Activated naive CD8-positive, alpha-beta T cell (primary cell): ENCODE results near the gene TERT.

Experiments used
- H3K27ac Mint-ChIP-seq: one replicate; pipeline ENCODE4 v1.8.0; 2021; ENCODE audit warnings: mixed read lengths
- H3K27me3 Mint-ChIP-seq: one replicate; pipeline ENCODE4 v1.8.0; 2021; ENCODE audit warnings: mixed read lengths
- H3K36me3 Mint-ChIP-seq: one replicate; pipeline ENCODE4 v1.8.0; 2021; ENCODE audit warnings: mixed read lengths
- H3K4me1 Mint-ChIP-seq: one replicate; pipeline ENCODE4 v1.8.0; 2021; ENCODE audit warnings: low read depth, mixed read lengths
- H3K4me3 Mint-ChIP-seq: one replicate; pipeline ENCODE4 v1.8.0; 2021; ENCODE audit warnings: mild to moderate bottlenecking, mixed read lengths
- H3K9me3 Mint-ChIP-seq: one replicate; pipeline ENCODE4 v1.8.0; 2021; ENCODE audit warnings: low read depth, mixed read lengths

Gene TERT

DNA sequence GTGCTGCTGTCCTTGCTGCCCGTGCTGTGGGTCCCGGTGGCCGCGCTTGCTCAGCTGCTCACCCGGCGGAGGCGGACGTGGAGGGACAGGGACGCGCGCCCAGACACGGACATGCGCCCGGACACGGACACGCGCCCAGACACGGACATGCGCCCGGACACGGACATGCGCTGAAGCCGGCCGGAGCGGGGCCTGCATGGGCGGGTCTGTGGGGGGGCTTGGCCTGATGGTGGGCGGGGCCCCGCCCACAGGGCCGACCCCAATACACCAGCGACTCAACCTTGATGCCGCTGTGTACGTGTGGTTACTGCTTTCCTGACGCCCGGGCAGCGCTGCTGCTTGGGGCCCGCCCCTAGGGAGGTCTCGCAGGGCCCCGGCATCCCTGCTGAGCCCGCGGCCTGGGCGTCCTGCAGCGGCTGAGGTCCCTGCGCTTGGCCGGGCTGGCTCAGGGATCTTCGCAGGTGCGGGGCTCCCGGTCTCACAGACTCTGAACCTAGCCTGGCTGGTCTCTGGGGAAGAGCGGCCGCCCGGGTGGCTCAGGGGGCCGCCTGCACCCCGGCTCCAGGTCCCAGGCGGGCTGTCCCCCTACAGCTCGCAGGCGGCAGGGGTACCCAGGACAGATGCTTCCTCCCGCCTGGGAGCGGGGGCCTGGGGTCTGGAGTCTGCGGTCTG is 48.8 kb downstream of the TERT start:
- peaks cover 4% of the 10 kb centered on the region for H3K27me3 Mint-ChIP-seq
- no peaks in the 10 kb centered on the region for H3K4me1 Mint-ChIP-seq
- no peaks in the 10 kb centered on the region for H3K9me3 Mint-ChIP-seq
- H3K27ac Mint-ChIP-seq: no peak overlapping the region
- H3K36me3 Mint-ChIP-seq: no peaks in the 10 kb centered on the region
- H3K4me3 Mint-ChIP-seq: no peak overlapping the region

DNA sequence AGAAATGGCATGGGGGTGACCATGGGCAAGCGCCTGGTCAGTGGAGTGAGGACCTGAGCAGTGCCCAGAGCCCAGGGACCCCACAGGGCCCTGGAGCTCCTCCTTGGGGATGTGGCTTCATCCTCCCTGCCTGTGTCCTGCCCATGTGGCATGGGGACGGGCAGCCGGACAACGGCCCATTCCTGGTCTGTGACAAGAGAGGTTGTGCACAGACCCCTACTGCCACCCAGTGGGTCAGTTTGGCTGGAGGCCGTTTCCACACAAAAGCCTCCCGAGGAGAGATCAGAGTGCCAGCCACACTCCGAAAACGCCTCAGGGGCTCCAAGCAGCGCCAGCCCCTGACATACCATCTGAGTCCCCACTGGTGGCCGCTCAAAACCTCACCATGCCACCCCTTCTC is 49.9 kb downstream of the TERT start:
- H3K27ac Mint-ChIP-seq: no peak overlapping the region
- no peaks in the 10 kb centered on the region for H3K9me3 Mint-ChIP-seq
- no peak overlapping the region for H3K4me3 Mint-ChIP-seq
- H3K4me1 Mint-ChIP-seq: no peaks in the 10 kb centered on the region
- peaks cover 4% of the 10 kb centered on the region for H3K27me3 Mint-ChIP-seq
- H3K36me3 Mint-ChIP-seq: no peaks in the 10 kb centered on the region

DNA sequence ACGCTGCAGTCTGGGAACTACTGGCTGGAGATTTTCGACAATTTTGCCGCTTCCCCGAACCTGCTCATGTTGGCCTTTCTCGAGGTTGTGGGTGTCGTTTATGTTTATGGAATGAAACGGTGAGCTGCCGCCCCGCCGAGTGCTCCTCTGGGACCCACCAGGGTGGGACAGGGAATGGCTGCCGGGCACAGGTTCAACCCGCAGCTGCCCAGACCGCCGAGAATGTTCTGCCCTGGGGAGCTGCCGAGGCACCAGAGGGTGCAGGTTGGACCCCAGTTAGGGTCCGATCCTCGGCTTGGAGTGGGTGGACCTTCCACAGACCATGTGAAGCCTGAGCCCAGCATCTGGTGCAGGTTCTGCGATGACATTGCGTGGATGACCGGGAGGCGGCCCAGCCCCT is 50.6 kb downstream of the TERT start:
- Mint-ChIP-seq H3K27me3 (peaks cover 4% of the 10 kb centered on the region), H3K36me3 (no peaks in the 10 kb centered on the region), H3K4me1 (no peaks in the 10 kb centered on the region), H3K9me3 (no peaks in the 10 kb centered on the region), H3K4me3 (no peak overlapping the region), H3K27ac (no peak overlapping the region)

DNA sequence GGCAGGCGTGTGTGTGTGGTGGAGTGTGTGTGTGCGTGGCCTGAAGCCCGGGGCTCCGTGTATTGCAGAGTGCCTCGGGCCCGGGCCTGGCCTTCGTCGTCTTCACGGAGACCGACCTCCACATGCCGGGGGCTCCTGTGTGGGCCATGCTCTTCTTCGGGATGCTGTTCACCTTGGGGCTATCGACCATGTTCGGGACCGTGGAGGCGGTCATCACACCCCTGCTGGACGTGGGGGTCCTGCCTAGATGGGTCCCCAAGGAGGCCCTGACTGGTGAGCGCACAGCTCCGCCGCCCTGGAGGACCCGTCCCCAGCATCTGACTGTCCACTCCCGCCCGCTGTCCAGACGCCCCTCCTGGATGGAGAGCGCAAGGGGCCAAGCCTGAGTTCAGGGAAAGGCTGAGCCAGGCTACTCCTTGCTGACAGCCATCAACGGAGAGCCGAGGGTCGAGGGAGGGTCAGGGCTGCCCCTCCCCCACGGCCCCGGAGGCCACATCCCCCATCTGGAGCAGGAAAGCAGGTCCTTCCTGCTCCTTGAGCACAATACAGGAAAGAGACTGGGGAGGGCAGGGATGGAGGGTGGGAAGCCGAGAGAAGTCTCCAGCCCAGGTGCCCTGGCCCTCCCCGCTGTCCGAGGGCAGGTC is 51.3 kb downstream of the TERT start:
- H3K27me3 Mint-ChIP-seq: peaks cover 4% of the 10 kb centered on the region
- no peak overlapping the region for H3K27ac Mint-ChIP-seq
- no peaks in the 10 kb centered on the region for H3K36me3 Mint-ChIP-seq
- H3K4me1 Mint-ChIP-seq: no peaks in the 10 kb centered on the region
- no peak overlapping the region for H3K4me3 Mint-ChIP-seq
- H3K9me3 Mint-ChIP-seq: no peaks in the 10 kb centered on the region

DNA sequence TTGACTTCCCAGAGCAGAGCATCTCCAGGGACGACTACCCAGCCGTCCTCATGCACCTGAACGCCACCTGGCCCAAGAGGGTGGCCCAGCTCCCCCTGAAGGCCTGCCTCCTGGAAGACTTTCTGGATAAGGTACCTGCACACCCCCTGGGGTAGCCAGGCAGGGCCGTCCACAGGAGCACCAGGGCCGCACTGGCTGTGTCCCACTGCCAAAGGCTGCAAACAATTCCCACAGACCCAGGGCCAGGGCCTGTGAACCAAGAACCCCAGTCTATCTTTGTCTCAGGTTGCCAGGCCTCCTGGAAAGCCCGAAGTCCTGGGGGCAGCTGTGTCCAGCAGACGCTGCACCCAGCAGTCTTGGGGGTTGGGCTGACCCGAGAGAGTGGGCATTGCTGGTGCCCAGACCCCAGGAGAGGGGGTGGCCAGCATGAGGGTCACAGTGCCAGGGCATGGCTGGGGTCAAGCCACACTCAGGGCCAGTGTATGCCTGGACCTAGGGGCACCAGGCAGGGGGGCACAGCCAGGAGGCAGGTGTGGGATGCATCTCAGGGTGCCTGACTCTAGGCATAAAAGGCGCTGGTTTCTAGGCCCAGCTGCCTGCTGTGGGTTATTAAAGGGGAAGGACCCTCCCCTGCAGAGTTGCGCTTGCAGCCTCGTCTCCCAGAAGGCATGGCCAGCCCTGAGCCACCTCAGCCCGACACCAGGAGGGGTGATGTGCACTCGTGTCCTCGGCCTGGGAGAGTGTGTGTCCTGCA is 52.0 kb downstream of the TERT start:
- Mint-ChIP-seq H3K9me3 (no peaks in the 10 kb centered on the region), H3K4me1 (no peaks in the 10 kb centered on the region), H3K36me3 (no peaks in the 10 kb centered on the region), H3K4me3 (no peak overlapping the region), H3K27ac (no peak overlapping the region), H3K27me3 (peaks cover 4% of the 10 kb centered on the region)

DNA sequence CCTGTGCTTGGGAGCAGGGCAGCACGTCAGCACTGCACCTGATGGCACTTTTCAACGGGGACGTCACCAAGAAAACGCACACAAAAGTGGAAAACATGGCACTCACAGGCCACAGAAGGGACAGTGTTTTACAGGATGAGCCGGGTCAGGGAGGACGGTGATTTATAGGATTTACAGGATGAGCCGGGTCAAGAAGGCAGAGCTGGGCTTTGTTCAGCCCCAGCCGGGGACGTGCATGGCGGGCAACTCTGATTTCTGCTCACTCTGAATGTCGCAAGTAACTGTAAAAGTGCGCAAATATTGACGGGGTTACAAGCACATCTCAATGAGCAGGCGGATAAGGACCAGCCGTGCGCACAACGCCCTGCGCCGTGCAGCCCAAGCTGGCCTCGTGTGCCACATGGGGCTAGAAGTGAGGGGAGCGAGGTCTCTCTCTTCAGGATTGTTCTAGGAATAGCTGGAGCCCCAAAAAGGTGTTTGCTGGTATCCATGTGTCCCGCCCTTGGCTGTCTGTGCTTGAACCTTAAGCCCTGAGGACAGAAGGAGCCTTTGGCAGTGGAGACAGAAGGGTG is 53.3 kb downstream of the TERT start:
- no peaks in the 10 kb centered on the region for H3K9me3 Mint-ChIP-seq
- no peak overlapping the region for H3K4me3 Mint-ChIP-seq
- no peaks in the 10 kb centered on the region for H3K36me3 Mint-ChIP-seq
- no peak overlapping the region for H3K27ac Mint-ChIP-seq
- H3K4me1 Mint-ChIP-seq: no peaks in the 10 kb centered on the region
- peaks cover 1% of the 10 kb centered on the region for H3K27me3 Mint-ChIP-seq

DNA sequence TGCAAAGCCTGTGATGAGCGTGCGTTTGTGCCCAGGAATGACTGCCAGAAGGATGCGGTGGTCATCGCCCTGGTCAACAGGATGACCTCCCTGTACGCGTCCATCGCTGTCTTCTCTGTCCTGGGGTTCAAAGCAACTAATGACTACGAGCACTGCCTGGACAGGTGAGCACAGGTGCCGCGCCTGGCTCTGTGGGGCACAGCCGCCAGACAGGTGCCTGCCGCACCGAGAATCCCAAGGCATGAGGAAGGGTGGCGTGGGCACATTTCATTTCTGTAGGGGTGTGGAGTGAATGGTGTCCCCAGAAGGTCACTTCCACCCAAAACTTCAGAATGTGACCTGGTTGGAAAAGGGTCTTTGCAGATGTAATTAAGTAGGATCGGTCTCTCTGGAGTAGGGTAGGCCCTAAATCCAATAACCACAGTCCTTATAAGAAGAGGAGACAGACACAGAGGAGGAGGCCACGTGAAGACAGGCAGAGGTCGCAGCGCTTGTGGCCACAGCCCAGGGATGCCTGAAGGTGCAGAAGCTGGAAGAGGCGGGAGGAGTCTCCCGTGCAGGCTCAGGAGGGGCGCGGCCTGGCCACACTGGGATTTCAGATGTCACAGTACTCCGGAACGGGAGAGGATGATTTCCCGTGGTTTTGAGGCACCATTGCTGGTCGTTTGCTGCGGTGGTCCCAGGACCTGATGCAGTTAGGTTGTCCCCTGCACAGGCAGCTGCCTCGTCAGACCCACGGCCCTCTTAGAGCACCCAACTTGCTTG is 54.2 kb downstream of the TERT start:
- Mint-ChIP-seq H3K4me3 (no peak overlapping the region), H3K27me3 (peaks cover 1% of the 10 kb centered on the region), H3K36me3 (peaks cover 5% of the 10 kb centered on the region), H3K4me1 (no peaks in the 10 kb centered on the region), H3K27ac (no peak overlapping the region), H3K9me3 (peaks cover 5% of the 10 kb centered on the region)

DNA sequence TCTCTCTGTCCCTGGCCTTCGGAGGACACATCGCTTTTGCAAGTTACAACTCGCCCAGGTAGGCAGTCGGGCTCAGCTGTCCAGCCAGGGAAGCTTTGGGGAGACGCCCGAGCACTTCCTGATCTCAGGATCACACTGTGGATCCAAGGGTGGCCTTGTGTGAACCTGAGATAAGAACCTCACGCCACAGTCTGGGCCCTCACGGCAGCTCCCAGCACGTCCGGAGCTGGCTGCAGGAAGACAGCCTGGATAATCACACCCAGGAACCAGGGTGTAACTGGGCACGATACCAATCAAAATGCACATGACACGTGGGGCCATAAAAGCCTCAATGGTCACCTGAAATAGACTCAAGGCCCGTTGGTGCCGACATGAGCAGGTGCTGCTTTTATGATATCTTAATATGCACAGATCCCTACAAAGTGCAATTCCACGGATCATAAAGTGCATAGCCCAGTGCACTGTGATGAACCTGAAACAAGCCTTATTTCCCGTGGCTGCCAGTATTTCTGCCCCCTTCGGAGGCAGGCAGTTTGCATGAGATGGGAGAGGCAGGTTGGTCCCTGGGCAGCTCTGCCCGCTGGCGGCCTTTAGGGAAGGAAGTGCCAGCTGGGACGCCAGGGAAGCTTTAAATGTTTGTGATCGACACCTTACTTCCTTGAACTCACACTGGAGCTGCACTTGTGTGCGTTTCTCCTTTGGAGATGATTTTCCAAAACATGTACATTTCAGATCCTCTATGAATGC is 55.2 kb downstream of the TERT start:
- H3K36me3 Mint-ChIP-seq: peaks cover 5% of the 10 kb centered on the region
- H3K4me1 Mint-ChIP-seq: no peaks in the 10 kb centered on the region
- H3K27me3 Mint-ChIP-seq: no peaks in the 10 kb centered on the region
- H3K9me3 Mint-ChIP-seq: peaks cover 5% of the 10 kb centered on the region
- H3K27ac Mint-ChIP-seq: no peak overlapping the region
- no peak overlapping the region for H3K4me3 Mint-ChIP-seq

DNA sequence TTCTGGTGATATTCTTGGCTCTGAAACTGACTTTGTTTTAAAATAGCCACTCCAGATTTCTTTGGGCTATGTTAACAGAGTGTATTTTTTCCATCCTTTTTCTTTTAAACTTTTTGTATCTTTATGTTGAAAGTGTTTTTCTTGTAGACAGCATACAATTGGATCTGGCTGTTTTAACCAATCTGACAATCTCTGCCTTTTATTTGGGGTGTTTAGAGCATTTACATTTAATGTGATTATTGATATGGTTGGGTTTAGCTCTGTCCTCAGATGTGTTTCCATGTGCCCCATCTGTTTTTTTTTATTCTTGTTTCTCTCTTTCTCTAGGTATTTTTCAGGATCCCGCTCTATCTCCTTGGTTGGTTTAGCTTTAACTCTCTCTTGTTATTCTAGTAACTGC is 59.0 kb downstream of the TERT start:
- Mint-ChIP-seq H3K9me3 (peaks cover 5% of the 10 kb centered on the region), H3K4me1 (no peaks in the 10 kb centered on the region), H3K4me3 (no peak overlapping the region), H3K27ac (no peak overlapping the region), H3K36me3 (peaks cover 5% of the 10 kb centered on the region), H3K27me3 (no peaks in the 10 kb centered on the region)

DNA sequence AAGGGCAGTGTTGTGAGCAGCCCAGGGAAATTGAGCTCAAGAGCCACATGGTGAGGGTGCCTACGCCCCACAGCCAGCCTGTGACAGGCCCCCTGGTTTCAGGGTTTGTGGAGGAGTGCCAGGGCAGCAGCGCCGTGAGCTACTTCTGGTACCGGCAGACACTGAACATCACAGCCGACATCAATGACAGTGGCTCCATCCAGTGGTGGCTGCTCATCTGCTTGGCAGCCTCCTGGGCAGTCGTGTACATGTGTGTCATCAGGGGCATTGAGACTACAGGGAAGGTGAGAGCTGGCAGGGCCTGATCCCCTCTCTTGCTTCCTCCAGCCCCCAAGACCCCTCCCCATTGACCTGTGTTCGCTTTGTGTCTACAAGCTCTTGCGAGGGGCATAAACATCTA is 59.5 kb downstream of the TERT start:
- Mint-ChIP-seq H3K4me1 (no peaks in the 10 kb centered on the region), H3K9me3 (peaks cover 5% of the 10 kb centered on the region), H3K27ac (no peak overlapping the region), H3K27me3 (peaks cover 1% of the 10 kb centered on the region), H3K36me3 (peaks cover 5% of the 10 kb centered on the region), H3K4me3 (no peak overlapping the region)

DNA sequence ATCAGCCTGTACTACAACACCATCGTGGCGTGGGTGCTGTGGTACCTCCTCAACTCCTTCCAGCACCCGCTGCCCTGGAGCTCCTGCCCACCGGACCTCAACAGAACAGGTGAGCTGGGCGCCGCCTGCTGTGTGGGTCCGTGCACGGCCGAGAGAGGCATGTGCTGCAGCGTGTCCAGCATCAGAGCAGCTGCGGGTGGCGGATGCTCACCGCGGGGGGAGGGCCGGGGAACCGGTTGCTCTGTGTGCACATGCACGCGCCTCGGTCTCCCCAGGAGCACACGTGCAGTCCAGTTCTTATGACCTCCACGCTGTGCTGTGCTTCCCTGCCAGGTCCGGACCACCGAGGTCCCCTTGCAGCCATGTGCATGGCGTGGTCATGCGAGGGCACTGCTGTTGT is 62.1 kb downstream of the TERT start:
- Mint-ChIP-seq H3K9me3 (peaks cover 5% of the 10 kb centered on the region), H3K27ac (no peak overlapping the region)

DNA sequence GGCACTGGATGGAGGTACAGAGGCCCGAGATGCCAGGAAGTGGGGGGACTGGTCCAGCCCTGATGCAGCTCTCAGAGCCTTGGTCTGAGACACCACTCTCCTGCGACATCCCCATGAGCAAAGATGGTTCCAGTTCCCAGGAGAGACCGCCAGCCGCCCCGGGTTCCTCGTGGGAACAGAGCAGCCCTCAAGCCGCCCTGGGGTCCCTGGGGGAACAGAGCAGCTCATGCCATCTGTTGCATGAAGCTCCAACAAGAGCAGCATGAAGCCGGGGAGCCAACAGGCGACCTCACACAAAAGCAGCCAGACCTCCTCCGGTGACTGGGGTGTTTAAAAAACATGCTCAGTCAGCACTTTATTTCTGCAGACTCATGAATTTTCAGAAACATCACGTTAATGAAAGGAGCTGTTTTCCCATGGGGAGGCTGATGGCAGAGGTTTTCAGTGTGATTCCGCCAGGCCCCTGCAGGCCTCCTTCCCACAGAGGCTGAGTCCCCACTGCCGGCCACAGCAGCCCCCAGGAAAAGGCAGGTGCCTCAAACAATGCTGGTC is 63.4 kb downstream of the TERT start:
- no peak overlapping the region for H3K4me3 Mint-ChIP-seq
- peaks cover 5% of the 10 kb centered on the region for H3K36me3 Mint-ChIP-seq
- peaks cover 5% of the 10 kb centered on the region for H3K9me3 Mint-ChIP-seq
- H3K27ac Mint-ChIP-seq: no peak overlapping the region
- peaks cover 10% of the 10 kb centered on the region for H3K27me3 Mint-ChIP-seq
- peaks cover 3% of the 10 kb centered on the region for H3K4me1 Mint-ChIP-seq

More for the DNA sequence above, 62.1 kb downstream of the TERT start:
- H3K4me3 Mint-ChIP-seq: no peak overlapping the region
- peaks cover 3% of the 10 kb centered on the region for H3K4me1 Mint-ChIP-seq
- H3K36me3 Mint-ChIP-seq: peaks cover 5% of the 10 kb centered on the region
- H3K27me3 Mint-ChIP-seq: peaks cover 7% of the 10 kb centered on the region

DNA sequence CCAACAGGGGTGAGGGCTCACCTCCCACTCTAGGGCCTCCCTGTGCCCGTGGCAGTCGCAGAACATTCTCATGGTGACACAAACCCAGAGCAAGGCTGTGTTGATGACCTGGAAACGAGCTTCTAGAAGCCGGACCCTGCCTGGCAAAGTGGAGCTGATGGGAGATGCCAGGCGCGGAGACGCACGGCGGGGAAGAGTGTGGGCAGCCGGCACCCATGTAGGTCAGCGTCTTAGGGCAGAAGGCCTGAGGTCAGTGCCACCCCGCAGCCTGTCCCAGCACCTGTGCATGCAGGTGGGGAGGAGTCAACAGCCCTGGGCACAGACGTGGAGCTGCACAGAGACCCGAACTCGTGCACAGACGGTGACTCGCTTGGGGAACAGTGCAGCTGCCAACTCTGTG is 64.3 kb downstream of the TERT start:
- H3K27ac Mint-ChIP-seq: no peak overlapping the region
- H3K9me3 Mint-ChIP-seq: no peaks in the 10 kb centered on the region
- peaks cover 10% of the 10 kb centered on the region for H3K27me3 Mint-ChIP-seq
- no peaks in the 10 kb centered on the region for H3K36me3 Mint-ChIP-seq
- H3K4me1 Mint-ChIP-seq: peaks cover 3% of the 10 kb centered on the region
- H3K4me3 Mint-ChIP-seq: no peak overlapping the region

DNA sequence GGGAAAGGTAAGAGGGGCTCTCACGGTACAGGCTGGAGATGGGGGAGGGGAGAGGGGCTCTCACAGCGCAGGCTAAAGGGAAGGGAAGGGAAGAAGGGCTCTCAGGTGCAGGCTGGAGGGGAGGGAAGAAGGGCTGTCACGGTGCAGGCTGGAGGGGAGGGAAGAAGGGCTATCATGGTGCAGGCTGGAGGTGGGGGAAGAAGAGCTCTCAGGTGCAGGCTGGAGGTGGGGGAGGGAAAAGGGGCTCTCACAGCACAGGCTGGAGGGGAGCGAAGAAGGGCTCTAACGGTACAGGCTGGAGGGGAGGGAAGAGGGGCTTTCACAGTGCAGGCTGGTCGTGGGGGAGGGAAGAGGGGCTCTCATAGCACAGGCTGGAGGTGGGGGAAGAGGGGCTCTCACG is 65.0 kb downstream of the TERT start:
- H3K9me3 Mint-ChIP-seq: no peaks in the 10 kb centered on the region
- no peak overlapping the region for H3K27ac Mint-ChIP-seq
- peaks cover 3% of the 10 kb centered on the region for H3K4me1 Mint-ChIP-seq
- H3K36me3 Mint-ChIP-seq: no peaks in the 10 kb centered on the region
- H3K27me3 Mint-ChIP-seq: peaks cover 10% of the 10 kb centered on the region
- H3K4me3 Mint-ChIP-seq: no peak overlapping the region
